OCI-LY3 (cell line): ENCODE results near the gene OR7D2.

ENCODE experiments used
- H2AFZ ChIP-seq: fragments of 200-600, 300-600 bp; shearing (Covaris generic); 2 replicates; pipeline ENCODE4 v1.6.0; 2014; ENCODE audit warnings: antibody characterized with exemption, low read depth, low read length
- H3K27ac ChIP-seq: fragments of 200-600, 300-600 bp; sonication (generic); 2 replicates; pipeline ENCODE4 v1.5.1; 2014; ENCODE audit warnings: mild to moderate bottlenecking, low read length, moderate library complexity, mixed read lengths
- H3K27me3 ChIP-seq: fragments of 200-600, 300-600 bp; sonication (generic); 2 replicates; pipeline ENCODE4 v1.6.1; 2014; ENCODE audit warnings: low read depth, low read length, mixed read lengths
- H3K36me3 ChIP-seq: fragments of 200-600, 300-600 bp; sonication (generic); replicated peaks from 2 replicates; pipeline ENCODE3; 2014; ENCODE audit warnings: low read depth, low read length, mixed read lengths
- H3K4me1 ChIP-seq: fragments of 300-600, 200-600 bp; sonication (generic); 2 replicates; pipeline ENCODE4 v1.6.1; 2014; ENCODE audit warnings: low read length, mixed read lengths
- H3K4me2 ChIP-seq: fragments of 200-600, 300-600 bp; sonication (generic); 2 replicates; pipeline ENCODE4 v1.6.1; 2014; ENCODE audit warnings: low read length, mixed read lengths
- H3K4me3 ChIP-seq: fragments of 300-600, 200-600 bp; sonication (generic); 2 replicates; pipeline ENCODE4 v1.5.1; 2014; ENCODE audit warnings: antibody characterized with exemption, mild to moderate bottlenecking, low read length, moderate library complexity
- H3K79me2 ChIP-seq: fragments of 300-600, 200-600 bp; shearing (Covaris generic); 2 replicates; pipeline ENCODE4 v1.6.1; 2014; ENCODE audit warnings: mild to moderate bottlenecking, low read length, mixed read lengths
- H3K9ac ChIP-seq: fragments of 300-600, 200-600 bp; shearing (Covaris generic); 2 replicates; pipeline ENCODE4 v1.6.0; 2014; ENCODE audit warnings: mild to moderate bottlenecking, low read length, moderate library complexity
- H3K9me3 ChIP-seq: fragments of 200-600, 300-600 bp; shearing (Covaris generic); 2 replicates; pipeline ENCODE4 v1.6.1; 2014; ENCODE audit warnings: low read length, mixed read lengths; ENCODE audit not compliant: insufficient read depth
- H4K20me1 ChIP-seq: fragments of 200-600, 300-600 bp; sonication (generic); 2 replicates; pipeline ENCODE4 v1.6.1; 2016; ENCODE audit warnings: low read length, mixed read lengths; ENCODE audit not compliant: insufficient read depth
- EZH2phosphoT487 ChIP-seq: fragments of 200-600 bp; shearing (Covaris generic); IDR thresholded peaks from 2 replicates; pipeline ENCODE4 v1.6.1; 2018; ENCODE audit warnings: antibody characterized with exemption, mixed run types, low read depth
- TF ChIP-seq, protein P1 (sequence below): fragments of 200-600, 300-600 bp; sonication (generic); IDR thresholded peaks from 2 replicates; pipeline ENCODE4 v1.5.1; 2014; ENCODE audit warnings: antibody characterized with exemption, low read length, low read depth

The OR7D2 gene

DNA sequence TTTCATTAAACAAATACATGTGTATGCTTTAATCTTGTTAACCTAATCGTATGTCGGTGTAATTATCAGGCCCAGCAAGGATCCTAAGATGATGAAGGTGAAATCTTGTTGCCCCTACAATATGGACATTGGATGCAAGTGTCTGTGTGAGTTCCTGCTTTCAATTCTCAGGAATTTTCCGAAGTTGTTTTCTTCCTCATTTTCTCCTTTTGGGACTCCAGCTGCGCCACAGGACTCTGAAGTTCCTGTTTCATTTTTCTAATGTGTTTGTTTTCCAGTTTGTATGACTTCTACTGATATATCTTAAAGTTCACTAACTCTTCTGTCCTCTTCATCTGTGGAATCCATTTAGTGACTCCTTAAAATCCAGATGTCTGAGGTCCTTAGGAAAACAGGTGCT lies 11.9 kb upstream of the OR7D2 start:
- Histone ChIP-seq H3K9me3 (no peaks in the 10 kb centered on the region; the same call in 1 of the 2 replicates), H3K4me2 (no peak overlapping the region), H3K79me2 (peaks cover 9% of the 10 kb centered on the region), H3K4me1 (no peaks in the 10 kb centered on the region), H3K27ac (no peak overlapping the region), H4K20me1 (no peaks in the 10 kb centered on the region; the same call in 1 of the 2 replicates), H3K36me3 (peaks cover 48% of the 10 kb centered on the region), H3K4me3 (no peak overlapping the region), H3K27me3 (no peaks in the 10 kb centered on the region), H2AFZ (no peak overlapping the region), H3K9ac (no peak overlapping the region)
- no peak for TF ChIP-seq EZH2phosphoT487
- TF ChIP-seq, protein P1, sequence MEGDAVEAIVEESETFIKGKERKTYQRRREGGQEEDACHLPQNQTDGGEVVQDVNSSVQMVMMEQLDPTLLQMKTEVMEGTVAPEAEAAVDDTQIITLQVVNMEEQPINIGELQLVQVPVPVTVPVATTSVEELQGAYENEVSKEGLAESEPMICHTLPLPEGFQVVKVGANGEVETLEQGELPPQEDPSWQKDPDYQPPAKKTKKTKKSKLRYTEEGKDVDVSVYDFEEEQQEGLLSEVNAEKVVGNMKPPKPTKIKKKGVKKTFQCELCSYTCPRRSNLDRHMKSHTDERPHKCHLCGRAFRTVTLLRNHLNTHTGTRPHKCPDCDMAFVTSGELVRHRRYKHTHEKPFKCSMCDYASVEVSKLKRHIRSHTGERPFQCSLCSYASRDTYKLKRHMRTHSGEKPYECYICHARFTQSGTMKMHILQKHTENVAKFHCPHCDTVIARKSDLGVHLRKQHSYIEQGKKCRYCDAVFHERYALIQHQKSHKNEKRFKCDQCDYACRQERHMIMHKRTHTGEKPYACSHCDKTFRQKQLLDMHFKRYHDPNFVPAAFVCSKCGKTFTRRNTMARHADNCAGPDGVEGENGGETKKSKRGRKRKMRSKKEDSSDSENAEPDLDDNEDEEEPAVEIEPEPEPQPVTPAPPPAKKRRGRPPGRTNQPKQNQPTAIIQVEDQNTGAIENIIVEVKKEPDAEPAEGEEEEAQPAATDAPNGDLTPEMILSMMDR: no peak

DNA sequence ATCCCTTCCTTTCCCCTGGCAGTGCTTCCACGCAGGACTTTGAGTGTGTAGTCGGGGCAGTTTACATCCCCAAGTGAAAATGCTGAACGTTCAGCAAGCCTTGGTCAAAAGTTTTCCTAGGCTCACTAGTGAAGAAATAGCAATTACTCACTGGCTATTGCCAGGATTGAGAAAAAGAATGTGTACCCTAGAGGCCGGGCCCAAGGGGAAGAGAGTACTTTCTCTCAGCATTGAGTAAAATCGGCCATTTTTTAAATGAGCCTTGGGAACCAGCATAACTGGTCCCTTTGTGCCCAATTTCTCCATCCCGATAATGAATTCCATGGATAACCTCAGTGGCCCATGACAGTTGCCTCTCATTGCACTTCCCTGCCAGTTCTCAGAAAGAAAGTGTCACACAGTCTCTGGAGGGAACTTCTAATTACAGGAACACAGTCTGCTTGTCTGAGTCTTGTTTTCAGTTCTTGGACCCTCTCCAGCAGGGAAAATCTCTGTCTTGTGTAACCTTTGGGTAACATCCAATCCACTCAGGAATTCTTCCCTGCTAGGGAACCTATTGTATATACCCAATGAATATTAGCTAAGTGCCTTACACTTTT lies 7.3 kb upstream of the OR7D2 start:
- peaks cover 13% of the 10 kb centered on the region for H3K36me3 ChIP-seq
- no peak overlapping the region for H3K4me3 ChIP-seq
- no peak overlapping the region for H3K9ac ChIP-seq
- no peak for TF ChIP-seq EZH2phosphoT487
- TF ChIP-seq, protein P1: no peak
- no peaks in the 10 kb centered on the region for H3K4me1 ChIP-seq
- no peak overlapping the region for H2AFZ ChIP-seq
- no peak overlapping the region for H3K4me2 ChIP-seq
- no peaks in the 10 kb centered on the region for H3K79me2 ChIP-seq
- H3K9me3 ChIP-seq: no peaks in the 10 kb centered on the region
- H3K27me3 ChIP-seq: no peaks in the 10 kb centered on the region
- H4K20me1 ChIP-seq: no peaks in the 10 kb centered on the region
- H3K27ac ChIP-seq: no peak overlapping the region

- no peaks in the 10 kb centered on the region for H3K4me1 ChIP-seq
- H3K9me3 ChIP-seq: no peaks in the 10 kb centered on the region
- H2AFZ ChIP-seq: no peak overlapping the region
- H3K27ac ChIP-seq: no peak overlapping the region
- H3K79me2 ChIP-seq: no peaks in the 10 kb centered on the region
- no peaks in the 10 kb centered on the region for H3K27me3 ChIP-seq
- no peaks in the 10 kb centered on the region for H3K36me3 ChIP-seq
- TF ChIP-seq EZH2phosphoT487: no peak
- TF ChIP-seq, protein P1: no peak
- no peak overlapping the region for H3K9ac ChIP-seq
- H3K4me3 ChIP-seq: no peak overlapping the region
- no peak overlapping the region for H3K4me2 ChIP-seq
- no peaks in the 10 kb centered on the region for H4K20me1 ChIP-seq
These were observed 3.5 kb upstream of the OR7D2 start for GRCh38 chr19:9175326-9175725.

DNA sequence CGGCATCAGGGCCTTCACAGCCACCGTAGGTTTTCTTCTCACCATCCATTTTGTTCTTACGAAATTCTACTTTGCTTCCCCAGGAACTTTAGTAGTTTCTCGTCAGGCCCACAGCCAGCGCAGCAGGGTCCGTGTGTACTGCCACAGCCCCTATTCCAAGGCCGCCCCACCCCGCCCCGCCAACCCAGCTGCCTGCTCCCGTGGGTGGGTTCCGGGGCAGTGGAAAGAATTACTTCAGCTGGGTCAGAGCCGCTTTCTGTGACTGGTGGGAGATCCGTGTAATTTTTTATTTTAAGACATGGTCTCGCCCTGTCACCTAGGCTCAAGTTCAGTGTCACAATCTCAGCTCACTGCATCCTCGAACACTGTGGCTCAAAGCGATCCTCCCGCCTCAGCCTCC lies 4.2 kb downstream of the OR7D2 start:
- Histone ChIP-seq H3K36me3 (no peaks in the 10 kb centered on the region), H3K27ac (no peak overlapping the region), H3K4me3 (no peak overlapping the region), H2AFZ (no peak overlapping the region), H3K9me3 (0 out of 2 replicates have a peak, but pooled peaks cover 2% of the 10 kb centered on the region), H4K20me1 (no peaks in the 10 kb centered on the region), H3K4me2 (no peak overlapping the region), H3K27me3 (no peaks in the 10 kb centered on the region), H3K9ac (no peak overlapping the region), H3K79me2 (no peaks in the 10 kb centered on the region), H3K4me1 (no peaks in the 10 kb centered on the region)
- TF ChIP-seq, protein P1: no peak
- TF ChIP-seq EZH2phosphoT487: no peak
